ENCODE data around the gene CD44.

The CD44 gene

GRCh38 chr11:35190804-35191348 lies 51.9 kb downstream of the CD44 start:
- H3K9ac ChIP-seq (ENCODE audit: insufficient read length) = no peak overlapping the region
- DNase-seq (ENCODE audit: low read depth, low spot score) = no peak
- no peak overlapping the region for H3K27ac ChIP-seq
- no peaks in the 10 kb centered on the region for H3K9me3 ChIP-seq (ENCODE audit: low read depth, low read length)
- no peaks in the 10 kb centered on the region for H3K36me3 ChIP-seq (ENCODE audit: insufficient read depth, low read length)
- H3K4me3 ChIP-seq = no peak overlapping the region
- TF ChIP-seq FOXP2 (optimal IDR thresholded peaks at IDR 0.05; ENCODE audit: control extremely low read depth, extremely low read length, insufficient read depth) = no peak
- TF ChIP-seq EZH2 (IDR thresholded peaks at IDR 0.05) = no peak
- no peak for TF ChIP-seq POLR2AphosphoS5 (IDR thresholded peaks at IDR 0.05; ENCODE audit: borderline replicate concordance, low read depth, low read length)

GRCh38 chr11:35192347-35192746 lies 53.4 kb downstream of the CD44 start:
- no peak overlapping the region for H3K27ac ChIP-seq
- H3K9ac ChIP-seq (ENCODE audit: insufficient read length) = no peak overlapping the region
- H3K4me3 ChIP-seq = no peak overlapping the region
- TF ChIP-seq EZH2 (IDR thresholded peaks at IDR 0.05) (no peak), FOXP2 (optimal IDR thresholded peaks at IDR 0.05; ENCODE audit: control extremely low read depth, extremely low read length, insufficient read depth) (no peak), POLR2AphosphoS5 (IDR thresholded peaks at IDR 0.05; ENCODE audit: borderline replicate concordance, low read depth, low read length) (no peak)
- no peaks in the 10 kb centered on the region for H3K9me3 ChIP-seq (ENCODE audit: low read depth, low read length)
- no peaks in the 10 kb centered on the region for H3K36me3 ChIP-seq (ENCODE audit: insufficient read depth, low read length)
- no peak for DNase-seq (ENCODE audit: low read depth, low spot score)

GRCh38 chr11:35193767-35194166 lies 54.8 kb downstream of the CD44 start:
- no peak for TF ChIP-seq POLR2AphosphoS5 (IDR thresholded peaks at IDR 0.05; ENCODE audit: borderline replicate concordance, low read depth, low read length)
- TF ChIP-seq EZH2 (IDR thresholded peaks at IDR 0.05) = no peak
- TF ChIP-seq FOXP2 (optimal IDR thresholded peaks at IDR 0.05; ENCODE audit: control extremely low read depth, extremely low read length, insufficient read depth) = no peak
- DNase-seq (ENCODE audit: low read depth, low spot score) = no peak
- Histone ChIP-seq H3K9me3 (ENCODE audit: low read depth, low read length) (no peaks in the 10 kb centered on the region), H3K27ac (no peak overlapping the region), H3K9ac (ENCODE audit: insufficient read length) (no peak overlapping the region), H3K36me3 (ENCODE audit: insufficient read depth, low read length) (no peaks in the 10 kb centered on the region), H3K4me3 (no peak overlapping the region)

DNA sequence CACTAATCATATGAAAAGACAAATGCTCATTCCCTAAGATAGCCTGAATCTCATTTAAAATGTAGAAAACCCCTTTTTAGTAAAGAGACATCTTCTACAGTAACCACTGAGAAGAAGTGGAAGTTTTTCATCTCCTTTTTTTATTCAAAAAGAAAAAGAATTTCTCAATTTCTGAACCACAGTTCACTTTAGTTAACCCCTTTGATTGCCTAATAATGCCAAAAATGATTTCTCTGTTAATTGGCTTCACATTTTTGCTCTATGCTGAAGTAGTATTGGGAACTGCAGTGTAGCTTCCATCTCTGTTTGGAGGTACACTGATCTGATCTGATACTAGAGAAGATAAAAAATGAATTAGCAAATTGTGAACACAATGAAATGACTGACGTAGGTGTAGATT lies 58.3 kb downstream of the CD44 start:
- no peak for TF ChIP-seq EZH2 (IDR thresholded peaks at IDR 0.05)
- TF ChIP-seq POLR2AphosphoS5 (IDR thresholded peaks at IDR 0.05; ENCODE audit: borderline replicate concordance, low read depth, low read length) = no peak
- no peak for TF ChIP-seq FOXP2 (optimal IDR thresholded peaks at IDR 0.05; ENCODE audit: control extremely low read depth, extremely low read length, insufficient read depth)
- H3K9ac ChIP-seq (ENCODE audit: insufficient read length) = no peak overlapping the region
- no peaks in the 10 kb centered on the region for H3K36me3 ChIP-seq (ENCODE audit: insufficient read depth, low read length)
- H3K4me3 ChIP-seq = no peak overlapping the region
- DNase-seq (ENCODE audit: low read depth, low spot score) = no peak
- H3K27ac ChIP-seq = no peak overlapping the region
- H3K9me3 ChIP-seq (ENCODE audit: low read depth, low read length) = no peaks in the 10 kb centered on the region

DNA sequence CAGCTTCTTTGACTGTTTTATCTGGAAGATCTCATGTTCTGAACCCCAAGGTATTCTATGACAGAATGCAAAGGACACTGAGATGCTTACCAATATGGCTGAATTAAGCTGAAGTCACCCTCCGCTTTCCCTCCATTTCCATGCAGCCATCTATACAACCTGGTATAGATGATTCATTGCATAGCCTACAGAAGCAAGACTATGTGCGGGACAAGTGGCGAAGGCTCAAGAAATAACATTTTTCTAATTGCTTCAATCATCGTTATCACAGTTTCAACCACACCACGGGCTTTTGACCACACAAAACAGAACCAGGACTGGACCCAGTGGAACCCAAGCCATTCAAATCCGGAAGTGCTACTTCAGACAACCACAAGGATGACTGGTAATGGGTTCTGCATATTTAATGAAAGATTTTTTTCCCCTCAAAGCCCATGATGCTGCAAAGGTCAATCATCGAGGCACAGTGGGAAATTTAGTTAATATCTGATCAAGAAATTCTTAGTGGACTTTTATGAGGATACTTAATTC lies 61.9 kb downstream of the CD44 start:
- H3K9me3 ChIP-seq (ENCODE audit: low read depth, low read length) = no peaks in the 10 kb centered on the region
- no peak for TF ChIP-seq POLR2AphosphoS5 (IDR thresholded peaks at IDR 0.05; ENCODE audit: borderline replicate concordance, low read depth, low read length)
- TF ChIP-seq EZH2 (IDR thresholded peaks at IDR 0.05) = no peak
- TF ChIP-seq FOXP2 (optimal IDR thresholded peaks at IDR 0.05; ENCODE audit: control extremely low read depth, extremely low read length, insufficient read depth) = no peak
- no peak overlapping the region for H3K4me3 ChIP-seq
- no peak overlapping the region for H3K9ac ChIP-seq (ENCODE audit: insufficient read length)
- DNase-seq (ENCODE audit: low read depth, low spot score) = no peak
- H3K36me3 ChIP-seq (ENCODE audit: insufficient read depth, low read length) = no peaks in the 10 kb centered on the region
- H3K27ac ChIP-seq = no peak overlapping the region

- no peaks in the 10 kb centered on the region for H3K9me3 ChIP-seq (ENCODE audit: low read depth, low read length)
- no peak for DNase-seq (ENCODE audit: low read depth, low spot score)
- no peak overlapping the region for H3K4me3 ChIP-seq
- no peaks in the 10 kb centered on the region for H3K36me3 ChIP-seq (ENCODE audit: insufficient read depth, low read length)
- TF ChIP-seq FOXP2 (optimal IDR thresholded peaks at IDR 0.05; ENCODE audit: control extremely low read depth, extremely low read length, insufficient read depth) = no peak
- TF ChIP-seq POLR2AphosphoS5 (IDR thresholded peaks at IDR 0.05; ENCODE audit: borderline replicate concordance, low read depth, low read length) = no peak
- TF ChIP-seq EZH2 (IDR thresholded peaks at IDR 0.05) = no peak
- no peak overlapping the region for H3K27ac ChIP-seq
- no peak overlapping the region for H3K9ac ChIP-seq (ENCODE audit: insufficient read length)
Measured at GRCh38 chr11:35204614-35205013, 65.6 kb downstream of the CD44 start.

DNA sequence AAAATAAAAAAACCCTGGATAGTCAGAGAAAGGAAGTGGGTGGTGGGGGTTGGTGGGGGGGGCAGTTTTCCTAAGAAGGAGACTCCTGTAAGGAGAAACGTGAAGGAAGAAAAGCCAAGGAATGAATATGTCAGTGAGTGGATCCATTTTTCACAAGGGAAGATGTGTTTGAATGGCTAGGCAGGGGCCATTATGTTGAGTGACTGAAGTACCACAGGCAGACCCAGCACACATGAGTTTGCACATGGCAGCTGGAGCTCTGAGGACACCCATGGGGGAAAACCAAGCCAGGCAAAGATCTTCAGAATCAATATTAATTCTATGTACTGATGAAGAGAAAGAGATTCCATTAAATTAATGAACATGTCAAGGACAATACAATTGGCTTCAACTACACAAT lies 67.6 kb downstream of the CD44 start:
- no peak overlapping the region for H3K4me3 ChIP-seq
- H3K36me3 ChIP-seq (ENCODE audit: insufficient read depth, low read length) = no peaks in the 10 kb centered on the region
- DNase-seq (ENCODE audit: low read depth, low spot score) = no peak
- TF ChIP-seq POLR2AphosphoS5 (IDR thresholded peaks at IDR 0.05; ENCODE audit: borderline replicate concordance, low read depth, low read length) (no peak), EZH2 (IDR thresholded peaks at IDR 0.05) (no peak), FOXP2 (optimal IDR thresholded peaks at IDR 0.05; ENCODE audit: control extremely low read depth, extremely low read length, insufficient read depth) (no peak)
- no peak overlapping the region for H3K27ac ChIP-seq
- H3K9me3 ChIP-seq (ENCODE audit: low read depth, low read length) = no peaks in the 10 kb centered on the region
- H3K9ac ChIP-seq (ENCODE audit: insufficient read length) = no peak overlapping the region

DNA sequence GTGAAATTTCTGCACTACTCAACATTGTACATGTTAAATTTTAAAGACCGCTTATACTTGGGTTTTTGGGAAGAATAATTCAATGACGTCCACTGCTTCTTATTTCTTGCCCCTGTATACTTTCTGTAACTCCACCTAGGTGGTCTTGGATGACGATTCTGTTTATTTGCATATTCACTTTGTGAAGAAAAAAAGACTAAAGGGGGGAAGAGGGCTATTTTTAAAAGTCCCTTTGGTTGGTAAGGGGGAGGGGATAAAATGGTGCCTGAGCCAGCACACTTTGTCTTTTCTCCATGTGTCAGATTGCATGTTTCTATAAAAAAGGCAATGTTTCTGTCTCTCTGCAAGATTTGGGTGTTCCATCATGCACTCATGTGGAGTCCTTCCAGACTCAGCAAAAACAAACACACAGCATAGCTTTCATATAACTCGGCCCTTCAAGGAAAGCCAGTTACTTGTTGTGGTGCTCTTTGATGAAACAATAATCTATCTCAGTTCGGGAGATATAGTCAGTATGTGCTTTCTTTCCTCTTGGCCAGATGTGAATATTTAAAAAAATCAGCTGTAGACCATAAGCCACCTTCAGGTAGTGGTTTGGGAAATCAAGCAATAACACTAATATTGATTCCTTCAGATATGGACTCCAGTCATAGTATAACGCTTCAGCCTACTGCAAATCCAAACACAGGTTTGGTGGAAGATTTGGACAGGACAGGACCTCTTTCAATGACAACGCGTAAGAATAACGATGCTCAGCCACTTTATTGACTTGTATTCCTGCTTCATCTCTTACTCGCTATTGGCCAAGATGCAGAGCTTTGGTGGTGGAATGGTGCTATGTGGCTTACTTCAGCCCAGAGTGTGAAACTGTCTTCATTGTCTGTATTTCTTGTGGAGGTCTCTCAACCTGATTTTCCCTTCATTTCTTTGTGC lies 68.8 kb downstream of the CD44 start:
- H3K4me3 ChIP-seq = no peak overlapping the region

More for the DNA sequence above, 68.8 kb downstream of the CD44 start:
- Histone ChIP-seq H3K9me3 (ENCODE audit: low read depth, low read length) (no peaks in the 10 kb centered on the region), H3K27ac (no peak overlapping the region), H3K9ac (ENCODE audit: insufficient read length) (no peak overlapping the region), H3K36me3 (ENCODE audit: insufficient read depth, low read length) (no peaks in the 10 kb centered on the region)
- no peak for TF ChIP-seq POLR2AphosphoS5 (IDR thresholded peaks at IDR 0.05; ENCODE audit: borderline replicate concordance, low read depth, low read length)
- no peak for DNase-seq (ENCODE audit: low read depth, low spot score)

All from SK-N-MC (cell line).